Stimulated activated CD4-positive, alpha-beta T cell treated with anti-CD3 and anti-CD28 coated beads, Interleukin-12 subunit alpha, Interleukin-12 subunit beta, amount 100 ng/mL, for 24 hours (primary cell): ENCODE results near the gene HBA2.
"Not testable (repeated sequence)": the region's sequence is repeated elsewhere in the genome, so short reads cannot be mapped to it uniquely, and the experiment has no call there.

Experiments used
- DNase-seq, 2 experiments: peaks; one replicate each; pipeline ENCODE4 v3.0.0-alpha.2; 2020; ENCODE audit warnings: low read depth in 2 of 2

Gene HBA2

GRCh38 chr16:194516-194915, 21.8 kb downstream of the HBA2 start:
- DNase-seq, result no peak

- DNase-seq, result no peak
Measured at GRCh38 chr16:200388-200787, 27.7 kb downstream of the HBA2 start.

- DNase-seq, result no peak
Measured at GRCh38 chr16:203246-203645, 30.6 kb downstream of the HBA2 start.

GRCh38 chr16:204046-204445, 31.4 kb downstream of the HBA2 start:
- DNase-seq, result not testable (repeated sequence)

- not testable (repeated sequence) for DNase-seq
Measured at GRCh38 chr16:209359-209758, 36.7 kb downstream of the HBA2 start.

GRCh38 chr16:211631-212180, 39.0 kb downstream of the HBA2 start:
- not testable (repeated sequence) for DNase-seq

- no peak for DNase-seq
Measured at GRCh38 chr16:212999-213398, 40.3 kb downstream of the HBA2 start.

GRCh38 chr16:220021-220420, 47.3 kb downstream of the HBA2 start:
- DNase-seq, result no peak
